GM18517 (cell line): ENCODE results near the gene H1-8.
"Not testable (repeated sequence)": the region's sequence is repeated elsewhere in the genome, so short reads cannot be mapped to it uniquely, and the experiment has no call there.

Source experiments
- ATAC-seq: cut with Tn5 transposase; IDR thresholded peaks from one replicate; pipeline ENCODE4 v1.9.1; 2021; ENCODE audit warnings: mild to moderate bottlenecking, moderate library complexity; ENCODE audit not compliant: unreplicated experiment

The H1-8 gene

DNA sequence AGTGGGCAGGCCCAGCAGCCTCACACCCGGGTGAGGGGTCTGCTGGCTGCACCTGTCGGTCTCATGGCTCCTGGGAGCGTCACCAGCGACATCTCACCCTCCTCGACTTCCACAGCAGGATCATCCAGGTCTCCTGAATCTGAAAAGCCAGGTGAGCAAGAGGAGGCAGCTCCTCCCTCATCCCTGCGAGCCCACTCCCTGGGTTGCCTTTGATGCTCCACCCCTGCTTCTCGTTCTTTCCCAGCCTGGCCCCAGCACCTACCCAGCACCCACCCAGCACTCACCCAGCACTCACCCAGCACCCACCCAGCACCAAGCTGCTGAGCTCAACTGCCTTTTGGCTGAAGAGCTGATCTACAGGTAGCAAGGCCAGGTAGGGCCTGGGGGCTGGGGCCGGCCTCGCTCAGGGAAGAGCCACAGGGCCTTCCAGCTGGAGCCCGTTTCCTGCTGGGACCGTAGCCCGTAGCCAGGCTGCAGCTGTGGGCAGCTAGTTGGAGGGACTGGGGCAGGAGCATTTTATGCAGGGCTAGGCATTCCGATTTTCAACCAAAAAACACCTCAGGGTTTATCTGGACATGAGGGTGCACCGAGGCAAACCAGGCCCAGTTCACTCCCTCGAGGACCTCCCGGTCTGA, at the start of gene H1-8:
H1-8 (plus strand) TSS at position 20 of the 635 bp plus-strand sequence; CDS start at position 64, 44 bp downstream.
- ATAC-seq = no peak

DNA sequence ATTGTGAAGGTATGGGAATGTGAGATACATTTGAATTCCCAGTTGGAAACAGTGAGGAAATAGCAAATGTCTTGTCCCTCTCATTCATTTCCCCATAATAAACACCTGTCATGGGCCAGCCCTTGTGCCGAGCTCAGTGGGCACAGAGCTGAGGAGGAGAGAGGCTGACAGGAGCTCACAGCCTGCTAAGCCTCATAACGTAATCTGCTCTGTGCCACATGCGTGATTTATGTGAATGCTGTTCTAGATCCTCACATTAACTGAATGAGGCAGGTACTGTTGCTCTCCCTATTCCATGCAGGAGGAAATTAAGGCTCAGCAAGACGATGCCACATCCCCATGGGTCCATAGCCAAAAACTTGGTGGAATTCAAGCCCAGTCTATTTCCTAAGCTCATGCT, 49.8 kb upstream of the H1-8 start:
- ATAC-seq = no peak

DNA sequence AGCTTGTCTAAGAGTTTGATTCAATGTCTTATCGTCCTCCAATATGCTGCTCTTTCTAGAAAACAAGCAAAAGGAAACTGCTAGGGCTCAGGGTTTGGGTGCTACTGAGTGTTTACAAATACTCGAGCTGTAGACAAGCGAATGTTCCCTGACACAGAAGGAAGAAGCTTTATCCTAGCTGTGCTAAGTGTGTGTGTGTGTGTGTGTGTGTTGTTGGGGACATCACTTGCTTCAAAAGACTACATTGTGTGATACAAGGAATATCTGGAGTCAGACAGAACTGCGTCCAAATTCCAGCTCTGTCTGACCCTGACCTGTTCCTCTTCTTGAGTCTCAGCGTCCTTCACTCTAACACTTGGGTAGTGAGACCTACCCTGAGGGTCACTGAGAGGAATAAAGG, 48.5 kb upstream of the H1-8 start:
- ATAC-seq = not testable (repeated sequence)

- not testable (repeated sequence) for ATAC-seq
Measured at GRCh38 chr3:129495006-129495639, 47.9 kb upstream of the H1-8 start.

DNA sequence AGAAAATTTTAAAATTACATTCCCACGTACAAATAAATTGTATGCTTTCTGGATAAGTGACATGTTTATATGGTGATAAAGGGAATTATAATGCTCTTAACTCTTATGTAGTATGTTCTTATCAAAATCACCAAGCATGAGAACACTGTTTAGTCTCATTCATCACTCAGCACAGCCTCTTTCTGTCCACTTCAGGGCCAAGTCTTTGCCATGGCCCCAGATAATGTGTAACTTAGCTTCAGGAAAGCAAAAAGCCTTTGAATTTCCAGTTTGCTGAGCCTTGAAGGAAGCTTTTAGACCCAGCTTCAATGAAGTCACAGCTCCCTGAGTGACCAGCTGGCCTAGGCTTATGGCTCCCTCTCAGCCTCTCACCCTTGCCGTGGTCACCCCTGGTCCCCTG, 45.1 kb upstream of the H1-8 start:
- not testable (repeated sequence) for ATAC-seq

GRCh38 chr3:129498603-129499488, 44.1 kb upstream of the H1-8 start:
- not testable (repeated sequence) for ATAC-seq

- ATAC-seq = not testable (repeated sequence)
Measured at GRCh38 chr3:129499604-129500333, 43.2 kb upstream of the H1-8 start.

DNA sequence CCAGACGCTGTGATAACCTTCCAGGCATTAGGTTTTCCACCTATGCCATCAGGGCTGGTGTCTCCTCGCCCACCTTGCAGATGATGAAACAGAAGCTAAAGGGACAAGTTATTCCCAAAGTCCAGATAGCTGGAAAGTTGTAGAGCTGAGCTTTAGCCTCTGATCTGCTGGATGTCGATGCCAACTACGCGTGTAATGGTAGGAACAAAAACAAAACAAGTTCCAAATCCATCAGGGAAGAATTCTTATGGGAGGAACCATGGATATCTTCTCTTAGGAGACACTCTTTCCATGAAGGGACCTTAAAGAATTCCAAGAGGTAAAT, 42.7 kb upstream of the H1-8 start:
- ATAC-seq = no peak

- no peak for ATAC-seq
Measured at GRCh38 chr3:129501630-129502029, 41.3 kb upstream of the H1-8 start.

DNA sequence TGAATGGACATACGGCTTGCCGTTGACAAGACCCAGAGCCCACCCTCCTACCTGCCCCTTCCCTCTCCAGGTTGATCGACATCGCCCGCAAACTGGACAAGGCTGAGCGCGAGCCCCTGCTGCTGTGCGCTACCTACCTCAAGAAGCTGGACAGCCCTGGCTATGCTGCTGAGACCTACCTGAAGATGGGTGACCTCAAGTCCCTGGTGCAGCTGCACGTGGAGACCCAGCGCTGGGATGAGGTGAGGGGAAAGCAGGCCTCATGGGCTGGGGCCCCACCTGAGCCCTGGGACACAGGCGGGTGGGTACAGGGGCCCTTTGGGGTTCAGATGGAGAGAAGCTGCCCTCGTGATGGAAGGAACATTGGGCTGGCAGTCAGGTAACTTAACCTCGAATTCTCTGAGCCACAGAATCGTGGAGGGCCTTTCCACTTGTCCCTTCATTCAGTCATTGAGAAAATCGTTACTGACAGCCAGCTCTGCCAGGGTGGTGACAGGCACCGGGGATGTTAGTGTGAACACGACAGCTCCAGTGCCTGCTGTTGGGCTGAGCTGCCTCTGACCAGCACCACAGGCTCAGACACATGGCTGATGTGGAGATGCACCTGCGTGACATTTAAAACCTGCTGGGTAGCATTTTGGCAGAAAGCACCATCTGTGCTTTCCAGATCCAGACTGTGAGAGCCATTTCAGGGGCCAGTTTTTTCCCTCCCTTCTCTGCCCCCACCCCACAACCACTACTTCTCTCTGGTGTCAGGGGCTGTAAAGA, 40.1 kb upstream of the H1-8 start:
- no peak for ATAC-seq

DNA sequence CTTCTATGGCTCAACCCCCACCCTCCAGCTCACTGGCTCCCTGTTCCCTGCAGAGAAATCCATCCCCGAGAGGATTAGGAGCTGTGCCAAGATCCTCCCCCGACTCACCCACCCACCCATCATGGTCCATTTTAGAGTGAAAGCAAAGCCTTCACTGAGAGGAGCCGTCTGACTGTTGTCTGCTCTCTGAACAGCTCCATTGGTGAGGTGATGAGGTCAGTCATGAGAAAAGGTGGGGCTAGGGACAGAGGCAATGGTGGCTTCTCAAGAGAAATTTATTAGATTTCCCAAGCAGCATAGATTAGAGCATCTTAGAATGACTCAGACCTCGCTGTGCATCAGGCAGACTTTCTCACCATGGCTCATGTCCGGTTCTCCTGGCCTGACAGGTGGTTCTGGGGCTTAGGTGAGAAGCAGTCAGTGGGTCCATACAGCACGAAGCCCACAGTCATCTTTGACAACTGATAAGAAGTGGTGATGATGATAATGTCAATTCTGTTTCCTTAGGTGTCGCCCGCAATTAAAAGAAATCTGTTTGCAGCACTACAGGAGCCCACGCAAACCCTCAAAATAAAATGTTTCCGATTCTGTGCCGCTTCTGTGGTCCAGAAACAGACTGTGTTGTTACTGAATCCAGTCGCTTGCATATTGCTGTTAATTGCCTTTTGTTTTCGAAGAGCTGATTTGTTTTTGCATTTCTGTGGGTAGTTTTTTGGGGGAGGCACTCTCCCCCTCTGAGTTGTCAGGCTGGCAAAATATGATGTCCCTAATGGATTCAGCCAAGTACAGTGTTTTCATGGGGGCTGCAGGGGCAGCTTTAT, 39.3 kb upstream of the H1-8 start:
- no peak for ATAC-seq

- no peak for ATAC-seq
Measured at GRCh38 chr3:129504471-129505100, 38.4 kb upstream of the H1-8 start.

- ATAC-seq = no peak
Measured at GRCh38 chr3:129505341-129505740, 37.6 kb upstream of the H1-8 start.

- no peak for ATAC-seq
Measured at GRCh38 chr3:129506231-129506742, 36.7 kb upstream of the H1-8 start.

- no peak for ATAC-seq
Measured at GRCh38 chr3:129507181-129507831, 35.7 kb upstream of the H1-8 start.

DNA sequence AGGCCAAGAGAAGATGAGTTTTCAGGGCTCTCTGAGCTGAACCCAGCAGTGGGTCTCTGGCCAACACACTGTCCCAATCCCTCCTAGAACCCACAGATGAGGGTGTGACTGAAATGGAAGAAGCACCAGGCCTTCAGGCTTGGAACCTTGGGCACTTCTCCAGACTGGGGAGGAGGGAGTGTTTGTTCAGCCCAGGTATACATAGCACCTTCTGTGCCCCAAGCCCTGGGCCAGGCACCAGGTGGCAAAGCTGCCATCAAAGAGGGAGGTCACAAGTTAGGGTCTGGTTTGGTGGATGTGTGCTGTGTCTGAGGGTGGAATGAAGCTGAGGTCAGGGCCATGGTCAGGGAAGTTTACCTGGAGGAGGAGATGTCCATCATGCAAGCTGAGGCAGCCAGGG, 30.4 kb upstream of the H1-8 start:
- ATAC-seq = no peak

- no peak for ATAC-seq
Measured at GRCh38 chr3:129513705-129514104, 29.3 kb upstream of the H1-8 start.

DNA sequence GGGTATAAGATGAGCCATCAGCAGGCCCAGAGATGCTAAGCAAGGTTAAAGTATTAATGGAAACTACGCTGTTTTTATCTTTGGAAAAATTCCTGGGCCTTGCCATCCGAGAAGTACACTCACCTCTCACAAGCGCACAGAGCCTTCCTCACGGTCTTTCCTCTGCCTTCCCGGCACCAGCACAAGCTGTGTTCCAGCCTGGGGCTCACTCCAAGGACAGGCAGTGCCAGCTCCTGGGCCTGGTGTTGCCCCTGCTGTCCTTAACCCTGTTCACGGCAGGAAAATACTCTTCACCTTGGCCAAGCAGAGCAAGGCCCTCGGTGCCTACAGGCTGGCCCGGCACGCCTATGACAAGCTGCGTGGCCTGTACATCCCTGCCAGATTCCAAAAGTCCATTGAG, 28.9 kb upstream of the H1-8 start:
- ATAC-seq = no peak
